NCI-H2107 (cell line): ENCODE data around the gene ITGB6.
"Not testable (repeated sequence)": the region's sequence is repeated elsewhere in the genome, so short reads cannot be mapped to it uniquely, and the experiment has no call there.

Experiments used
- DNase-seq: peaks from one replicate; lab custom pipeline; 2025; lab: John Stamatoyannopoulos, UW

ITGB6 gene

DNA sequence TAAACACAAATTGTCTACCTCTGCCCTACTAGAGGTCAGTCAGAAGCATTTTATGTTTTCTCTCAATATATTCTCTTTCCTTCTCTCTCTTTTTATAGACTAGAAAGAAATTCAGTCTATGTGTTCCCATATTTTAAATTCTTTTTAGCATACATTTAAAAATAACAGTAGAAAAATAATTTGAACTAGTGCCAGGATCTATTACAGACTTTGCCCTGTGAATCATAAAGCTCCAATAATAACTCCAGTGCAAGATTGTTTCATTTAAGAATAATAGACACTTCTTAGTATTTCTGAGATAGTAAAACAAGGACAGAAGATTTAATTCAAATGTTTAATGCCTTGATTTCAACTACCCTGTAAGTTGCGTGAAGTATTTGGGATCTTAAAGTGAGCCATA, 60.1 kb downstream of the ITGB6 start:
- no peak for DNase-seq

DNA sequence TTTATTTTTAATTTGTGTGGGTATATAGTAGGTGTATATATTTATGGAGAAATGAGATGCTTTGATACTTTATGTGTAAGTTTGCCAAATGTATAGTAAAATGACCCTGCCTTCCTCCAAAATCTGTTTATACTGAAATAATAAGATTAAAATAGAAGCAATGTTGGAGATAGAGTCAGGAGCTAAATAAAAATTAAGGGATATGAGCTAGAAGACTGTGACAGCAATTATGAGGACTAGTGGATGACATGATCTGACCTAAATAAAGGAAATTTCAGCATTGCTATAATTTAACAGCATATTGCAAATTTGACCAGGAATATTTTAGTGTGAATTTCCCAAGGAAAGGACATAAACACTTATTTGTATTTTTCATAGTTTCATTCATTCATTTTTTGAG, 60.7 kb downstream of the ITGB6 start:
- no peak for DNase-seq

DNA sequence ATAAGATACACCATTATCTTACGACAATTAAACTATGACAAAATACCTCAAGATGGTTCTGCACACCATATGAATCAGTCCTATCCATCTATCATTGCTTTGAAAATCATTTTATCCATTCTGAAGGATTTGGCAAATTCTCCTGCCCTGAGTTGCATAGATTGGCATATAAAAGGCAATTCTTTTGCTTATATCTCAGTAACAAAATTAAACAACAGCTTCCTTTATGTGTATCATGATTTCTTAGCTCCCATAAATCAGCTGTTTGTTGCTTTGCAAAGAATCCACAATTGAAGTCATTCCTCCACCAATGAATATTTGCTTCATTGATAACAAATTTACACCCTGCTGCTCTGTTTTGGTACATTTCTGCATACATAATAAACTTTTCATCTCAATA, 61.7 kb downstream of the ITGB6 start:
- no peak for DNase-seq

DNA sequence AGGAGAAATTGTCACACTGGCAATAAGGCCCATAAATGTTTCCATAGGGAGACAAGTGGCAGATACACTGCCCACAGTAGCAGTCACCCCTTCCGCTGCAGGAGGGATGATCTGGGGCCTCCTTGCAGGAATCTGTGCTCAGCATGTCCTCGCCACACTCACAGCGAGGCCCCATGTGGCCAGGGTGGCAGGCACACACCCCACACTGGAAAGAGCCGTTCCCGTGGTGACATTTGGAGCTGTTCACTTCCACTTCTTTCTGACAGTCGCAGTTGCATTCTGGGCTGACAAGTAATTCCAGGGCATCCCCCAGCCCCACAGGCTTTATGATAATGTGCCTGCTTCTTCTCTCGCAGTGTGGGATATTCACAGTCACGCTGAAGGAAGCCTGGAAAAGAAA, 62.6 kb downstream of the ITGB6 start:
- DNase-seq = no peak

DNA sequence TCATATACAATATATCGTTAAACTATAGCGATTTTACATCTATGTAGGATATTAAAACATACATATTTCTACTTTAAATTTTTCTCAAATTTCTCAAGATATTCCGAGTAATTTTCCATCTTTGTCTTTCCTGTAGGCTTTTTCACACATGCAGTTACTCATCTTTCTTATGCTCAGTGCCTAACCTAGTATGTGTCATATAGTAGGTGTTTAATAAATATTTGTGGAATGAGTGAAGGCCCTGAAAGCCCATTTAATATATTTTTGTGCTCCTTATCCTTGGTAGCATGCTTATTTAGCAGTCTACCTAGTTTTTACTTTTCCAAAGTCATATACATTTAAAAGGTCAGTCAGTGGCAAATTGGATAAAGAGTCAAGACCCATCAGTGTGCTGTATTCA, 67.3 kb downstream of the ITGB6 start:
- no peak for DNase-seq

DNA sequence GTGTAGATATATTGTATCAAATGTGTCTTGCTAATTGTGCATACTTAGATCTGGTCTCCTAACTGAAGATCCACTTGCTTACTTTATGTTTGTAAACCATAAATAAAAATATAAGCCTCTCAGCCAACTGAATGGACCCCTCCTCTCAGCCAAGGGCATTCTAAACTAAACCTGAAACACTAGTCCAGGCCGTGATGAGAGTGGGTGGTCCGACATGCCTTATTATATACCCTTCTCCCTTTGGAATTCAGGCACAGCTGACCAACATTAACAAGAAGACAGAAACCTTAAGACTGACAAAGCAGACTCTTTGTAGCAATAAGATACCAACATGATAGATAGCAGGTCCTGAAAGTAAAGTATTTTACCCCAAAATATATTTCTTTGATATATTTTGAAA, 73.3 kb downstream of the ITGB6 start:
- no peak for DNase-seq

DNA sequence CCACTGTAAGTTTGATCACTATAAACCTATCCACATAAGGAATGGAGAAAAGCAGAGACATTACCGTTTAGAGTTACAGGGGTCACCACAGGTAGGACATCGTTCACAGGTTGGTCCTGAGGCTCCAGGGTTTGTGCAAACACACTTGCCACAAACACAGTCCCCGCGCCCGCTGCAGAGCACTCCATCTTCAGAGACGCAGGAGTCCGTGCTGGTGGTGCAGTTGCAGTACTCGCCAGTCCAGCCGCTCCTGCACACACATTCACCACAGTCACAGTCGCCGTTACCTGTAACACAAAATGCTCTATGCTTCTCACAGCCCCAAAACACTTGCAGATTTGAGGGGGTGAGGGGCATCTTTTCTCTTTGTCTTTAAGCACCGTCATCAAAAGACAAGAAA, 73.8 kb downstream of the ITGB6 start:
- no peak for DNase-seq

DNA sequence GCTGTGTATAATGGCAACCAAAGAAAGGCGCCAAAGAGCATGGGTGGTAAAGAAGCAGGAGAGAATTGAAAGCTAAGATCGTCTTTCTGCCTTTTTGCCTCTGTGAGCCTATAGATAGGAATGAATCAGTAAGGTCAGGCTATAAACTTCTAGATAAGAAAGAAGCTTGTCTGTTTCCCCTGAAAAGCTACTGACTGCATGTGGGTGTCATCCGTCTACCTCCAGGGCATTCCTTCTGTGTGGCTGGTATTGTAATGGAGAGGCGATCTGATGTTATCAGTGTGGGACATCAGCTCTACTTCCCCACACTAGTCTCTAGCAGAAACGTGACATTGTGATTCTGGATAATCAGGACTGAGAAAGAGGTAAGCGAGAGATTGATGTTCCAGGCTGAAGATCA, 74.2 kb downstream of the ITGB6 start:
- no peak for DNase-seq

DNA sequence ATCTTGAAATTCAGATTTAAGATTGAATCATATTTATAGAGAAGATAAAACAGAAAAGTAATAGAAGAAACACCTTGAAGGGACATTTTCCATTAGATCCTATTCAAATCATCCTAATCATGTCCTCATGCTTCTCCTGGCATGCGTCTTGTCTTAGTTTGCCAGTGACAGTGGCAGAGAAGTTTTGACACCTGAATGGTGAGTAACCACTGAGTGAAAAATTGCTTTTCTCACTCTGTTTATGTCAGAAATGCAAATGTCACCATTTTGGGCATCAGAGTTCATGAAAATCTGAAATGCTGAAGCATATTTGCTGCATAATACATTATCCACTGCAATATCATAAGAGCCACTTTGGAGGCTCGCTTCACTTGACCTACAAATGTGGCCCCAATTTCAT, 74.7 kb downstream of the ITGB6 start:
- DNase-seq = no peak

DNA sequence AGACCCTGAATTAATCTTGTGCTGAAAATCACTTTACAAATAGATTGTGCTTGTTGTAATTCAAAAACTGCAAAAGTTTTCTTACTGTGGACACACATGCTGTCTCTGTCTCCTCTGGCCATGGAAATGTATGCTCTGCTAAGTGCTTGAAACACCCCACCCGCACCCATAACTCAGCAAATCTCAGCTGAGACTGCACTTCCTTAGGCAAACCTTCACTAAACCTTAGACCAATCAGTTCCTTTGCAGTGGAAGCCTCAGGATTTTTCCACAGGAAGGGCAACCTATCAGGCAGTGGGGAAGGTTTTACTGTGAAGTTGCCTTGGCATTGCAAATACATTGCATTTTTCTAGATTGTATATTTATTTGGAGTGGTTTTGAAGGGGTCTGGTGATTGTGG, 75.5 kb downstream of the ITGB6 start:
- no peak for DNase-seq

DNA sequence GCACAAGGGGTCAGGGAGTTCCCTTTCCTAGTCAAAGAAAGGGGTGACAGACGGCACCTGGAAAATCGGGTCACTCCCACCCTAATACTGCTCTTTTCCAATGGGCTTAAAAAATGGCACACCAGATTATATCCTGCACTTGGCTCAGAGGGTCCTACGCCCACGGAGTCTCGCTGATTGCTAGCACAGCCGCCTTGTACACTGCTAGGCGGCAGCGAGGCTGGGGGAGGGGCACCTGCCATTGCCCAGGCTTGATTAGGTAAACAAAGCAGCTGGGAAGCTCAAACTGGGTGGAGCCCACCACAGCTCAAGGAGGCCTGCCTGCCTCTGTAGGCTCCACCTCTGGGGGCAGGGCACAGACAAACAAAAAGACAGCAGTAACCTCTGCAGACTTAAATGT, 85.4 kb downstream of the ITGB6 start:
- DNase-seq = not testable (repeated sequence)

DNA sequence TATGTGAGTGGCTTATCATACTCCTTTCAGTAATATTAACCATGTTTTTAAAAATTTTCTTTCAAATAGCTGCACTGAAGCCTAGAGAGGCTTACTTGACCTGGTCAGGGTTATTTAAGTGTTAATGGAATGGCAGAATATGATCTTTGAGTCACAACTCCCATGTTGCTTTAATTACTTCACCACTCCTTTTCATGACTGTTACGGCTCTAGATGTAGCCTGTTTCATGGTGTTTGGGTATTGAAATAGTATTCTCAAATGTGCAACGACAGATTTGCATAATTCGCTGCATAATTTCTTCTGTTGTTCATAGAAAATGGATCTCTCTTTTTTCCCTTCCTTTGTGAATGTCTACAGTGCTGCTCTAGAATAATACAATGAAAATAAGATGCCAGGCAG, 86.1 kb downstream of the ITGB6 start:
- no peak for DNase-seq

DNA sequence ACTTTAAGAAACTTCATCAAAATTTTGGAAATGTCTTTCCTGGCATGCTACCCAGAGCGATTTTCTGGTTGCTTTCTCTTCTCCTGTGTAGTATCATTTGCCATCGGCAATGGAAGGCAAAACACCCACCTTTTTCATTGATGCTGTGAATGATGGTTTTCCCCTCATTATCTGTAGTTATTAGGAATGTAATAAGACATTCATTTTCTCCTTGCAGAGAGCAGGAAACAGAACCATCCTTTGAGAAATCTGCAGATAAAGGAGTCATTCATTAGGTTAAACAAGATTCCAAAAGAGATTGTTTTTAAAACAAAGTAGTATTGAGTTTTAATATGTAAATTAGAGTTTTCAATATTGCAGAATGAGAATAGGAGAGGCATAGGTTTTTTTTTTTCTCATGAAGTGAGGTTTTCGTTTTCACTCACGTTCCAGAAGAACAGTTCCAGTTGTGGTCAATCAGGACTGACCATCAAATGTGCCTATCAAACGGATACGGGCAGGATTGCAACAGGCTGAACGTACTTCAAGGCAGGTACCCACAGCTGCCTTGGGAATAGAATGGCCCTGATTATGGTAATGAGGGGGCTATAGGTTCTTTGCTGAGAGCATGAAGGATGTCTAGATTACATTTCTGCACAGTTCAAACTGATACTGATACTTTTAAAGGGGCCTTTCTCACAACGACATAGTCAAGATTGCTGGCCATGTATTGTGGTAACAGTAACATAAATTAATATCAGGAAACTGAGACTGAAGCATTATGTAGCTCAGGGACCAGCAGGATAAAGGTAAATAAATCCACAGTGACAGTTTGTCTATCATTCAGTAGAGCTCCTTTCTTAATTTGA, 87.9 kb downstream of the ITGB6 start:
- DNase-seq = no peak

DNA sequence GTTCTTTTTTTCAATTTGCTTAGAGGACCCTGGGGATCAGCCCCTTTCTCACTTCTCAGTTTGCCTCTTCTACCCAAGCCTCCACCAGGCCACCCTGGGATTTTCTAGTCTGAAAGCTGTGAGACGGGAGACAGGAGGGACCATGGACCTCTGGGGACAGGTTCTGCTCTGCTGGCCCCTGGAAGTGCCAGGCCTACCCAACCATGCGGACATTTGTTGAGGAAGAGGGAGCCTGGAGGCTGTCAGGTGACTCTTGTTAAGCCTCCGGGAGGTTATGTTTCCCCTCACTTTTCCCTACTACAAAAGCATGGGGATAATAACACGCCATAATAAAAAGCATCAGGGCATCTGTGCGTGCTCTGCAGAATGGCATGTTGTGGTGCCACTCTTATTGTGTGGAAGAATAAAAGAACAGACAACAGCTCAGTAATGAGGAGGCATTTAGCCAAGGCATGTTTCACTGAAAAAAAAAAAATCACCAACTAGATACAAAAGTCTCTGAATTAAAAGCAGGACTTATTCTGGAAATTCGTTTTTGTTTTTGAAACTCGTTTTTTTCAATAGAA, 89.3 kb downstream of the ITGB6 start:
- DNase-seq = no peak

DNA sequence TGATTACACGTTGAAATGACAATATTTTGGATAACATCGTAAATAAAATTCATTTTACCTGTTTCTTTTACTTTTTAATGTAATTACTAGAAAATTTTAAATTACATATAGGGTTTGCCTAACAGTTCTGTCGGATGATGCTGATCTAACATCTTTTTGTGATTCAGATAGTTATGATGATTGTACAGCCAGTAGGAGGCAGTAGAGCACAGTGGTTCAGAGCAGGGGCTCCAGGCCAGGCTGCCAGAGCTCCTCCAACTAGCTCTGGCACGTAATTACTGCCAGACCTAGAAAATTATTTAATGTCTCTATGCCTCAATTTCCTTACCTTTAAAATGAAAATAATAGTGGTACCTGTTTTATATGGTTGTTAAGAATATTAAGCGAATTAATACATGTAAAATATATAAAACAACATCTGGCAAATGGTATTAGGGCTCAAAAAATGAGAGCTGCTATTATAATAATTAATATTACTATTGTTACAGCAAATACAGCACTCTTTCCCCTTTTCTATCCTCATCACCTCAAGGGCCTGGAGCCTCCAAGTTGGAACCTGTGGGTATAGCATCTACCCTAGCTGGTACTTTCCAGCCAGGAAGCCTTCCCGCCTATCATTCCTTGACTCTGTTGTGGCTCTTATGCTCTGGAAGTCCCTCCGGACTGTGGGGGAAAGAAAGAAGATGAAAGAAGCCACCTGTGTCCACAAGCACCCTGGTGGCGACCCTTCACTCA, 90.0 kb downstream of the ITGB6 start:
- DNase-seq = peak; percentile 39

DNA sequence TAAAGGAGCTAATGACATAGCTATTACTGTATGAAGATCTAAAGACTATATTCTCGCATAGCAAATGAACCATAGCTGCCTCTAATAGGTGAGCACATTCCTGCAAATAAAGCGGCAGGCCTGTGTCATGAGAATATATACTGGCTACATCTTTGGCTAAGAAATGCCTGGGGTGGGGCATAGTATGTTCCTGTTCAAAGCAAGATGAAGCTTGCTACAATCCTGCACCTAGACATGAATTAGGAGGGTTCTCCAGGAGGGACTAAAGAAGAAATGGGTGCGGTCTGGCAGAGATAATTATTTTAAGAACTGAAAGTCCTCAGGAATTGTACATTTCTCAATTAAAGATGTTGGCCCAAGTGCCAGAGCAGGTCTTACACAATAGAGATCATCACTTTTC, 90.8 kb downstream of the ITGB6 start:
- DNase-seq = no peak

DNA sequence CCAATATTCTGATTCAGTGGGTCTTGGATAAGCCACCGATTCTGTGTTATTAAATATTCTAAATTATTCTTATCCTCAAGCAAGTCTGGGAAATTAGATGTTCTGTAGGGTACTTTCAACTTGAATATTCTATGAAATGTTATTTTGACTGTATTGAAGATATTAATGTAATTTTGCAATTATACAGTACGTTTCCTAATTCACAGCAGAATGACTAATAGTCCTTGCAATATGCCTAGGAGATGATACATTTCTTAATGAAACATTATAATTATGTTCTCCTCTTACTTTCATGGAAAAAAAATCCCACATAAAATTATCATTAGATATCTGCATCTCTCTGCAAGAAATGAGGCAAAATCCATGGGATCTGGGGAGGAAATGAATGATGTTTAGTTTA, 91.4 kb downstream of the ITGB6 start:
- DNase-seq = no peak

DNA sequence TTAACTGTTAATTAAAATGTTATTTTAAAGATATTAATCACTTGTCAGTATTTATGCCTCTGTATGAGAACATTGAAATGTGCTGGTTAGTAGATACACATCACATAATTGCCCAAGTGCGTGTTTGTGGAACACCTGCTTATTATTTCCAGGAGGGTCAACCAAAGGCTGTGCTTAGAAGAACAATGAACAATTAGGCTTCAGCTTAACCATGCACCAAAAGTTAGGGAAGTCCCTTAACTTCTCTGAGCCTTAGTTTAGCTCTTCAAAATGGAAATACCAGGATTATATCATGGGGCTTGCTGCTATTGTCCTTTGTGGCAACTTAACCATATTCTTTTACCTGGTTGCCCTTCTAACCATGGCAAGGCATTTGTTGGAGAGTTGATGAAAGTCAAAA, 94.7 kb downstream of the ITGB6 start:
- DNase-seq = no peak

DNA sequence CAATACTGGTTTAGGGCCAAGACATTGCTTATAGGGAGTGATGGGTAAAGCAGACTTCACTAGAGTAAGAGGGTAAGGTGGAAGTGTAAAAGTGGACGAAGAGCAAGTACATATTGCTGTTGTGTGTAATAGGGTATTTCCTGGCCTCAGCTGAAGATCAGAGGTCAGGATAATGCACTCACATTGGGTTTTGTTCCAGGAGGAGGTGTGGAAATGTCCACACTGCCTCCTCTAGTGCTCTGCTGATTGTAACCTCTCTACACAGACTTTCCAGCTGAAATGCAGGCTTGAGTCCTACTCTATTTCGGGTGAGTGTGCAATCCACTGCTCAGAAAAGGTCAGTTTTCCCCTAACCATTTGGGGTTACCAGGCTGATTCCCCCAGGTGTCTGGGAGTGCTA, 96.0 kb downstream of the ITGB6 start:
- no peak for DNase-seq

DNA sequence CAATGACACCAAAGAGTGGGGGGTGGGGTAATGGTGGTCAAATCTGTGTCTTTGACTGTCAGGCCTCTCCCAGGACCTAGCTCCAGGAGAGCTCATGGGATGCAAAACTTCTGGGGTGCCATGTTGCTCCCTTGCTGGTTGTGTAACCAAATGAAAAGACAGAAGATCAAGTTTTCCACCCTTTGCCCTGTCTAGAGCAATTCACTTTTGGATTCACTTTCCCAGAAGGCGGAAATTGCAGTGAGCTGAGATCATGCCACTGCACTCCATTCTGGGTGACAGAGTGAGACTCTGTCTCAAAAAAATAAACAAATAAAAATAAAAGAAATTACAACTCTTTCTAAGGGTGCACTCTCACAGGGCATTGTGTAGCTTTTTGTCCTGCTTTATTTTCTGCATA, 102.7 kb downstream of the ITGB6 start:
- DNase-seq = no peak

DNA sequence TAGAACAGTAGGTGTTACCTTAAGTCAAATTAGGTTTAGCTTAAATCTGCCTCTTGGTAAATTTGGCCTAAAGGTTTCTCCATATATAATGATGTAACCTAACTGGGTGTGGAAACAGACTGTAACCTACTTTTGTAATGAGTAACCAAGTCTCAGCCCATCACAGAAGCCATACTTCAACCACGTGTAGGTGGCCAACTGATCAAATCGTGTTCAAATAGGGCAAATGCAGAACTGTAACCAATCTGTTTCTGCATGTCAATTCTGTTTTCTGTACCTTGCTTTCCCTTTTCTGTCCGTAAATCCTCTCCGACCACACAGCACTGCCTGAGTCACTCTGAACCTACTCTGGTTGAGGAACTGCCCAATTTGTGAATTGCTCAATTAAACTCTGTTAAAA, 103.7 kb downstream of the ITGB6 start:
- no peak for DNase-seq

DNA sequence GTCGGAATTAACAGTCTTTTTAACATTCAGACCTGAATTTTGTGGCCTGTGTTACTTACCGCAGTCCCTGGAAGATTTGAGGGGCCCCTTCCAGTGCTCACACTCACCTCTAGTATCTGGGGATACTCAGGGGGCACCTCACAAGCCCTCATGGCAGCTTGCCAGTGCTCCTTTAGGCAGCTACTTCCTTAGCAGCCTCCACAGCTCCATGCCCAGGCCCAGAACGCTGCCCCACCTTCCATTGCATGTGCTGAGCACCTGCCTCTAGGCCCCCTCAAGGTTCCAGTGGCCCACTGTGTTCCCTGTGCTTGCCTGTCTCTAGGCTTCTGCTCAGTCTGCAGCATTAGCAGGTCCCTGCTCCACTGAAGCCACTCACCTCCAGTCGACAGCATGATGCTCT, 107.6 kb downstream of the ITGB6 start:
- DNase-seq = no peak

DNA sequence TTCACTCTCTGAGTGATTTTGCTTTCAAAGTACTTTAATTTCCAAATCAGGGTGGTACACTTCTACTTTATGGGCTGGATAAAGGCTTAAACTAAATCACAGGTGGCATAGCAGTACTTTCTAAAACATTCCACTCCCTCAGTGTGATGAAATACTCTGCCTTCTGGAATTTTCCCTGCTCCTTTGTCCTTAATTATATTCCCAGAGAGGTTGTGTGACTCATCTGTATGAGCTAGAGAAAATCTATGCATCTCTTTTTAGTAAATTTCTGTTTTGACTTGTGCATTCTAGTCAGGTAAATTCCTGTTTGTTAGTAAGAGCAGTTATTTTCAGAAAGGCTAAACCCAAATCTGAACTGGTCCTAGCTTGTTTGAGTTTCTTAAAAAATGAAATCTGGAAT, 108.7 kb downstream of the ITGB6 start:
- DNase-seq = no peak
